ENCODE measurements around the gene RIN3. TPM values are rescaled to one million over a fixed set of nuclear protein-coding genes. Genes with fewer than 3 reads are reported as not detected.

The RIN3 gene
- total RNA-seq, 1 experiment from 2014 or later, result 10.9 TPM

DNA sequence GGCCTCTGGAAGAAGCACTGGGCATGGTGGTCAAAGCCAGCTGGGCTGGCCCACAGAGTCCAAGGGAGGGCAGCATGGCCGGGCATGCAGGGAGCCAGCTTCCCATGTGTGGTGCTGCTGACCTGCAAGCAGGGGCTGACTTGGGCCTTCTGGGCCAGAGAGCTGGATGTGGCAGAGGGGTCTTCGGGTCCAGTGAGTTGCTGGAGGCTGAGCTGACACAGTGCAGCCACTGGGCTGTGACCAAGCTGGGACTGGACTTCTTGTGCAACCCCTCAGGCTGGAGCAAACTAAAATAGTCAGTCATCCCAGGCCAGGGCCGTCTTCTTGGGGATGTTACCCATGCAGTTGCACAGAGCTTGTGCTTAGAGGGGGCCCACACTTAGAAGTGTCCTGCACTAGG is 7.3 kb upstream of the RIN3 start:
- BruUV-seq (replicated peaks), result no TSS peak
- peaks cover 7% of the 10 kb centered on the region for H3K4me1 ChIP-seq (ENCODE audit: control insufficient read depth, insufficient read depth, low read length)
- no peak overlapping the region for H3K27ac ChIP-seq (ENCODE audit: low read length)
- ChIA-PET CTCF (no interaction called here), POLR2A (no interaction called here)
- H3K9me3 ChIP-seq (ENCODE audit: control insufficient read depth, insufficient read depth, low read depth, low read length), result no peaks in the 10 kb centered on the region
- H3K27me3 ChIP-seq (ENCODE audit: control insufficient read depth, insufficient read depth, low read length), result no peaks in the 10 kb centered on the region
- DNase-seq (ENCODE audit: low read depth, low spot score), result no peak
- H3K4me3 ChIP-seq (ENCODE audit: low read depth in 2 of 2, low read length in 2 of 2), result no peak overlapping the region
- H3K36me3 ChIP-seq (ENCODE audit: control insufficient read depth, insufficient read depth, low read length), result no peaks in the 10 kb centered on the region
- ATAC-seq, result no peak
- in situ Hi-C loops (cut with HindIII; ENCODE audit: low pct_unique_long_range_greater_than_20kb, low sequenced_read_pairs), result no loop called here
- TF ChIP-seq TCF7L2 (IDR thresholded peaks at IDR 0.05; ENCODE audit: low read depth, low read length) (no peak), SIN3A (IDR thresholded peaks at IDR 0.05; ENCODE audit: borderline replicate concordance, insufficient read depth, low read depth, low read length) (no peak), POLR2AphosphoS5 (IDR thresholded peaks at IDR 0.05; ENCODE audit: low read depth, low read length) (no peak), REST (IDR thresholded peaks at IDR 0.05; ENCODE audit: insufficient read depth in 1 of 2, low read depth in 2 of 2, low read length in 1 of 2) (no peak), CTCF (IDR thresholded peaks at IDR 0.05) (no peak)
- intact Hi-C loops (cut with micrococcal nuclease; ENCODE audit: unreplicated experiment), result no loop called here

- H3K27ac ChIP-seq (ENCODE audit: low read length), result no peak overlapping the region
- TF ChIP-seq POLR2AphosphoS5 (IDR thresholded peaks at IDR 0.05; ENCODE audit: low read depth, low read length) (no peak), REST (IDR thresholded peaks at IDR 0.05; ENCODE audit: insufficient read depth in 1 of 2, low read depth in 2 of 2, low read length in 1 of 2) (no peak), TCF7L2 (IDR thresholded peaks at IDR 0.05; ENCODE audit: low read depth, low read length) (no peak), SIN3A (IDR thresholded peaks at IDR 0.05; ENCODE audit: borderline replicate concordance, insufficient read depth, low read depth, low read length) (no peak), CTCF (IDR thresholded peaks at IDR 0.05) (no peak)
- H3K36me3 ChIP-seq (ENCODE audit: control insufficient read depth, insufficient read depth, low read length), result no peaks in the 10 kb centered on the region
These were observed 6.3 kb upstream of the RIN3 start for GRCh38 chr14:92507174-92507768.

More at GRCh38 chr14:92507174-92507768, 6.3 kb upstream of the RIN3 start:
- Histone ChIP-seq H3K27me3 (ENCODE audit: control insufficient read depth, insufficient read depth, low read length) (no peaks in the 10 kb centered on the region), H3K4me3 (ENCODE audit: low read depth in 2 of 2, low read length in 2 of 2) (no peak overlapping the region), H3K4me1 (ENCODE audit: control insufficient read depth, insufficient read depth, low read length) (peaks cover 12% of the 10 kb centered on the region), H3K9me3 (ENCODE audit: control insufficient read depth, insufficient read depth, low read depth, low read length) (no peaks in the 10 kb centered on the region)
- CTCF ChIA-PET, result no interaction called here
- DNase-seq (ENCODE audit: low read depth, low spot score) (no peak), ATAC-seq (no peak)
- in situ Hi-C loops (cut with HindIII; ENCODE audit: low pct_unique_long_range_greater_than_20kb, low sequenced_read_pairs) (no loop called here), intact Hi-C loops (cut with micrococcal nuclease; ENCODE audit: unreplicated experiment) (no loop called here)
- BruUV-seq (replicated peaks), result no TSS peak
- POLR2A ChIA-PET, result no interaction called here

All from Panc1 (cell line).